Measurements from ENCODE around the gene KDM2B.
A peak's percentile ranks its signal among the peaks of the same experiment; 100 is the strongest.
"Not testable (repeated sequence)": the region's sequence is repeated elsewhere in the genome, so short reads cannot be mapped to it uniquely, and the experiment has no call there.

Gene KDM2B

GRCh38 chr12:121503395-121503794 is 77.4 kb downstream of the KDM2B start:
- no peak for DNase-seq (ENCODE audit: low read depth in 2 of 2)

DNA sequence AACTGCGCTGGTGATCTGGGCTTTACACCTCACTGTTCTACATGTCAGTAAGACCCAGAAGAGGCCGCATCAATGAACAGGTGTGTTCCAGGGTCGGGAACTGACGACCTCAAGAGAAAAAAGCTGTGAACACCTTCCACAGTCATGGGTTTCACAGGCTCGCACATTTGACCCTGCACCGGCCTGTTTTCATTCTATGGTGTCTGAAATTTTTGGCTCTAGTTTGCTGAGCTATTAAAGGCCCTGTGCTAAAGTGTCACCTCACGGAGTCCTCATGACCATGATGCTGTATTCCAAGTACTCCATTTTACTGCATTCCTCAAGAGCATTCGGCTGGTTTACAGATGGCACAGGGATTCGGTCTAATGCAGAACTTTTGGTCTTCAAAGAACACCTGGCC is 78.9 kb downstream of the KDM2B start:
- DNase-seq (ENCODE audit: low read depth in 2 of 2), result no peak

- peak; percentile 50 to 60 for DNase-seq (ENCODE audit: low read depth in 2 of 2)
Observed at GRCh38 chr12:121499929-121500793, 80.7 kb downstream of the KDM2B start.

DNA sequence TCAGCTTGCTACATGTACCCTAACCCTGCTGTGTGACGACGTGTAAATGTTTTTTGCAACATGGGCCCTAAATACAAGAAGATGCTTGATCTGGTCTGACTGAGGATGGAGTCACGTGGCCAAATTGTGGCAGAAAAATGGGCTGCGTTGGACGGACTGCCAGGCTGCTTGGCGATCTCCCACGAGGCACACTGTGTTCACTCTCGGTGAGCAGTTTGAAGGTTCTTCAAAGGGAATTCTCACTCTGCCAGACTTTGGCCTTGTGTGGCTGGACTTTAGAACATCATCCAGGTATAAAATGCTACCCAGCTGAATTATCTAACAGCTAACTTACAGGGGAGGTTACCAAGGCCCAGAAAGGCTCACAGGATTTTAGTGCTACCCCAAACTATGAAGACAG is 85.1 kb downstream of the KDM2B start:
- DNase-seq (ENCODE audit: low read depth in 2 of 2), result no peak

DNA sequence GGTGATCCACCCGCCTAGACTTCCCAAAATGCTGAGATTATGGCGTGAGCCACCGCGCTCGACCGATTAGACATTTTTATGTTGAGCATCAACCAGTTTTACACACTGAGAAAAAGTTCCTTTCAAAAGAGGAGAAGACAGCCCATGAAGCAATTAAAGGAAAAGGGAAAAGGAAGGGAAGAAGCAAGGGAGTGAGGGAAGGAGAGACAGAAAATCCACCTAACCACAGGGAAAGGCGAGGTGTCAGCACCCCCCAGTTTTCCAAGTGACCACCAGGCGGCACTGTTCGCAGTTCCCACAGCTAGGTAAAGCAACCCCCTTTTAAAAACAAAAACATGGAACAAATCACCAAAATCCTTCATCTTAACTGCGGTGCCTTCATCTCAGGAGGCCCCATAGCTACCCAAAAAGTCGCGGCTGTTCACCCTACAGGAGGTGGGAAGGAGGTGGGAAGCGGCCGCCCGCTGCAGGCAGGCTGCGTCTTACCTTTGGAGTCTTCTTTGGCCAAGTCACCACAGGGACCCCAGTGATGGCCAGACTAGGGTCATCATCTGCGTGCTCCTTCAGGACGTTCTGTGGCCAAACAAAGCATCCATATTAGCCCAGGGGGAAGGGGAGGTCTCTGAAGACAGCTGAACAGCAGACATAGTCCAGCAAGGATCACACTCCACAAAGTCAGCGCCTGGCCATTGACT is 86.6 kb downstream of the KDM2B start:
- peak; percentile 14 to 24 for DNase-seq (ENCODE audit: low read depth in 2 of 2)

GRCh38 chr12:121490401-121491281 is 90.2 kb downstream of the KDM2B start:
- no peak for DNase-seq (ENCODE audit: low read depth in 2 of 2)

DNA sequence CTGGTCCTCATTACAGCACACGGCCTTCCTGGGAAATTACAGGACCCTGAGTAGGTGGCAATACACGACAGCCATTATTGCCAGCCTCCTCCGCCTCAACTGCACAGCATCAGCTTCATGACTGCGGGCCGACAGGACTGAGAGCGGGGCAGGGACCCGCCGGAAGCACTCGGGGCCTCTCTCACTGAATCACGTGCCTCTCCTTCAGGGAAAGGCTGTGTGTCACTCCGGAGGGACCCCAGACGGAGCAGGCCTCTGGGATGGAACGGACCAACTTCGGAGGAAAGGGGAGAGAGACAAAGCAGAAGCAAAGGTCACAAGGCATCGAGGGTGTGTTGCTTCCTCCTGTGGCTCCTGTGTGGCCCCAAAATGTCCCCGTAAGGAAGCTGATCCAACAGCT is 90.9 kb downstream of the KDM2B start:
- no peak for DNase-seq (ENCODE audit: low read depth in 2 of 2)

- DNase-seq (ENCODE audit: low read depth in 2 of 2), result no peak
Observed at GRCh38 chr12:121484967-121485366, 95.9 kb downstream of the KDM2B start.

GRCh38 chr12:121484564-121484963 is 96.3 kb downstream of the KDM2B start:
- DNase-seq (ENCODE audit: low read depth in 2 of 2), result not testable (repeated sequence)

- no peak for DNase-seq (ENCODE audit: low read depth in 2 of 2)
Observed at GRCh38 chr12:121483949-121484348, 96.9 kb downstream of the KDM2B start.

- DNase-seq (ENCODE audit: low read depth in 2 of 2), result no peak
Observed at GRCh38 chr12:121476477-121476876, 104.3 kb downstream of the KDM2B start.

DNA sequence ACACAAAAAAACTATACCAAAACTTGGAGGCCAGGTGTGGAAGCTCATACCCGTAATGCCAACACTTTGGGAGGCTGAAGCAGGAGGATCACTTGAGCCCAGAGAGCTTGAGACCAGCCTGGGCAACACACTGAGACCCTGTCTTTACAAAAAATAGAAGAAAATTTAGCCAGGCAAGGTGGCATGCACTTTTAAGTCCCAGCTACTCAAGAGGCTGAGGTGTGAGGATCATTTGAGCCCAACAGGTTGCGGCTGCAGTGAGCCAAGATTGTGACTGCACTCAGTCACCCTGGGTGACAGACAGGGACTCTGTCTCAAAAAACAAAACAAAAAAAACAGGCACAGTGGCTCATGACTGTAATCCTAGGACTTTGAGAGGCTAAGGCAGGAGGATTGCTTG is 105.5 kb downstream of the KDM2B start:
- DNase-seq (ENCODE audit: low read depth in 2 of 2), result no peak

DNA sequence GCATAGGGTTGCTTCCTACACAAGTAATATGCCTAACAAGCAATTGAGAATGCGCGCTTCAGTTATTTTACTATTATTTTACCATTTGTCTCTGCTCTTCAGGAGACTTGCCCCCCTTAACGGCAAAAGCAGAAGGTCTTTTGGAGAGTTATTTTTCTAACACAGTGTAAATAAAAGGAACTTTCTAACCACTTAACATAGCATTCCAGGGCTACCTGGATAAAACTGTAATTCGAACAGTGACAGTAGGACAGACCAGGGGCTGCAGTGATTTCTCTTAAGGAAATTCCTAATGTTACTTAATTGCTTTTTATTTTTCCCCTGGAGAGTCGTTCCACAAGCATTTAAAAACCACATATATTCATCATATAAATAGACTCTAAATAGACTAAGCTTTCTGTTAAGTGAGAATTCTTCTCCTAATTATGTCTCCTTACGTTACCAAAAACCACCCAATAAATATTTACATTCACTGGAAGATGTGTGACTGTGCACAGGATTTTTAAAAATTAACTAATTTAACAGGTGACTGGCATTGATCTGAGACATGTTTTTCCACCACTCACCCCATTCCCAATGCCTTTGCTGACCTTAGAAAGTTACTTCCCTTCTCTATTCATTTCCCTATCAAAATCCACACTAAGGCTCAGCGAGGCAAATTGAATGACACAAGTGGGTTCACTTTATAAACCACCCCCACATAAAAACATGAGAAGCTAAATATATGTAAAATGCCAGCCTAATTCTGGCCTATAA is 108.5 kb downstream of the KDM2B start:
- no peak for DNase-seq (ENCODE audit: low read depth in 2 of 2)

DNA sequence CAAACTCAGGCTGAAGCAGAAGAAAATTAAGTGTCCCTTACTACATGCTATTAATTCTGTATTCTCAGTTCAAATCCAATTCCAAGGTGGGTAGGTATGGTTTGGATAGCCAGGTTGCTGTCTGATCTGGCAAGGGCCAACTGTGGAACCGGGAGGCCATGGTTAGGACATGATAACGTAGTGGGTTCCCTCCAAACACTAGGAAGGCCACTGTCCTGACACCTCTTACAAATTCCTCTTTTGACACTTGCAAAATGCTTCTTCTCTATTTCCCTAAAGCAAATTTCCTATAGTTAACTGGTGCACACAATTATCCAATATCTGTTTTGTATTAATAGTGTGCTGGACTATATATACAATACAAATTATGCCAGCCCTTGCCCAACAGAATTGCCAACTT is 110.1 kb downstream of the KDM2B start:
- DNase-seq (ENCODE audit: low read depth in 2 of 2), result no peak

DNA sequence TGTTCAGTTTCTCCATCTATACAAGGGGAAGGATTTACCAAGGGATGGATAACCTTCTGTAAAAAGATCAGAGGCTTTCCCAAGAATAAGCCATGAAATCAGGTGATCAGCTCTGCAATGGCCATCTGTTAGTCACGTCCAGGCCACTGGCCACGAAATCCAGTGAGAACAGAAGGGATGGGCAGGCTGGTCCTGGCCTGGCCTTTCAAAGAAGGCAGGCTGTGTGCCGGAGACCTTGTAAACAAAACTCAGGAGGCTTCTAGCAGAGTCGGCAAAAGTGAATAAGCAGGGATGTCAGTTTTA is 112.4 kb downstream of the KDM2B start:
- DNase-seq (ENCODE audit: low read depth in 2 of 2), result no peak

DNA sequence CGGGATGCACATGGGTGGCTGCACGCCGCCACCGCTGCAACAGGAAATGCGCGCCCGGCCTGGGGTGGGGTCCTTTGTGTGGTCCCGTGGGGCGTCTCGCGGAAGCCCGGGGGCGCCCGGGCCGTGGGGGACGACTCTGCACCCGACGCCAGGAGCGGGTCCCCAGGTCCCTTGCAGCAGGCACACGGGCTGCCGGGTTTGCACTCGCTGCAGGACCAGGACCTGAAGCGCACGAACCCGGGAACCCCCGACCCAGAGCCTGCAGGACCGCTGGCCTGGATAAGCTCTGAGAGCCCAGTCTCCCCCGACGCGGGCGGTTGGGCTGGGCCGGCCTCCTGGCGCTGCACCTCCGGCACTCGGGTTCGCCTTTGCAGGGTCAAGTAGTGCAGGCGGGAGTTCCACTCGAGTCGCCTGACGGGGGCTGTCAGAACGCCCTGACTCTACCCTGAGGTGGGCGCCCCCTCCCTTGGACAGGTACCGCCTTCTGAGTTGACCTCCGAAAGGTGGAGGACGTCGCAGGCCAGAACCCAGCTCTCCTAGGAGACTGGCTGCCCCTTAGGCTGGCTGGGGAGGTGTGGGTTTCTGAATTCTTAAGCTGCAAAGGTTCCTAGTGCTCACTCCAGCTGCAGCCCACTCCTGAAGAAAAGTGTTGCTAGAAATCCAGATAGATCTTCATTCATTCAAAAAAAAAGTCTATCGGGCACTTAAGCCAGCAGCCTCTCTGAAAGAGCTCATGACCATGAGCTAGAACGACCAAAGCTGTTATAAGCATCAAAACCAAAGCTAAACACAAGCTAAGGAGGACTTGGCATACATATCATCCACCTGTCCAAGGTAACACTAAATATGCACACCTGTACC is 113.0 kb downstream of the KDM2B start:
- DNase-seq (ENCODE audit: low read depth in 2 of 2), result no peak

DNA sequence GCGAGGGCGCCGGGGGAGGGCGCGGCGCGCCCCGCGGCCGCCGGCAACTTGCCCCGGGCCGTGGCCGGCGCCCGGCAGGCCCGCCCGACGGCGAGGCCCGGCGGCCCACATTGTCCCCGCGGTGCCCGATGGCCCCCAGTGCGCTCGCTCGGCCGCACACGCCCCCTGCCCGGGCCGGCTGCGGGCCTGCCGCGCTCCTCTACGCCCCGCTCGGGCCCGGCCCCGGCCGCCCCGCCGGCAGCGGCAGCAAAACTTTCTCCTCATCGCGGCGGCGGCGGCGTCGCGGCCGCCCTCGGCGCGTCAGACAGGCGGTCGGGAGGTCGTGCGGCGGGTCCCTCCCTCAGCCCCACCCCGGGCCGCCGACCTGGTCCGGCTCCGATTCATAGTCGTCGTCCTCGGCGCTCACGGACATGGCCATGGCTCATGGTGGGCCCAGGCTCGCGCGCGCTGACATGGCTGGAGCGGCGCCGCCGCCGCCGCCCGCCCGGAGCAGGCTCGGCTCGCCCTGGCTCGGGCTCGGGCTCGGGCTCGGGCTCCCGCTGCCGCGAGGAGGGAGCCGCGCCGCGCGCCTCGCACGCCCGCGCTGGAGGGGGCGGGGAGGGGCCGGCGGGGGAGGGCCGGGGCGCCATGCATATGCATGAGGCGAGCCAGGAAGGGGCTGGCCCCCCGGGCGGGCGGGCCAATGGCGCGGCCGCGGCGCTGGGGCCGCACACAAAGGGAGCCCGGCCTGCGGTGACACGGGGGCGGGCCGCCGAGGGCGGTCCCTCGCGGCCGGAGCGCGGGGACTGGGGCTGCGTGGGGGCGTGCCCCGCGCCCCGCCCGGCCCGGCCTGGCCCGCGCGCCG is 113.8 kb downstream of the KDM2B start:
- peak; percentile 69 to 72 for DNase-seq (ENCODE audit: low read depth in 2 of 2)

- no peak for DNase-seq (ENCODE audit: low read depth in 2 of 2)
Observed at GRCh38 chr12:121465921-121466793, 114.7 kb downstream of the KDM2B start.

DNA sequence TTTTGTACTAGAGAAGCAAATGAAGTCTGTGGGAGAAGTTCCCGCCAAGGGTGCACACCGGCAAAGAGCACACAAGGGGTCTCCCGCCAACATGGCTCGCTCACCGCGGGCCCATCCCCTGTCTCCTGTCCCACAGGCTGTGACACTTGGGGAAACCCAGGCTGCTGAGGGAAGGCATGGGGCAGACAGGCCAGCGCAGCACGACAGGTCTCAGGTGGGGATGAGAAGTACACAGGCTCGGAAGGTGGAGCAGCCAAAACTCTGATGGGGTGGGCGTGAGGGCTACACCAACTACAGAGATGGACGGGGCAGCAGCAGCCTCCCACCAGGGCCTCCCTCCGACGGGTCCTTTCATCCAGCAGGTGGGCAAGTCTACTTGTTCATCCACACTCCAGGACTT is 116.5 kb downstream of the KDM2B start:
- no peak for DNase-seq (ENCODE audit: low read depth in 2 of 2)

Measured in activated CD8-positive, alpha-beta memory T cell treated with anti-CD3 and anti-CD28 coated beads for 4 hours (primary cell).